K562 (cell line): Measurements from ENCODE around the gene PRDM16. TPM values are rescaled to one million over a fixed set of nuclear protein-coding genes. Genes with fewer than 3 reads are reported as not detected.

Experiments used
- ATAC-seq: fragments of 200-7000 bp; cut with Tn5 transposase; 3 replicates; pipeline ENCODE4 v1.9.1; 2020; ENCODE audit warnings: moderate library complexity
- BruUV-seq: library from RNA; stranded (reverse); fragments of 400-500 nt; replicated peaks from 2 replicates; lab custom pipeline; 2021; lab: Mats Ljungman, UMichigan
- CTCF ChIA-PET: fragments of 300-600 bp; formaldehyde crosslinking; extraction: SDS; loops from one replicate; lab custom pipeline; 2021; ENCODE audit warnings: low intra/inter-chr PET ratio; lab: Yijun Ruan, JAX
- POLR2A ChIA-PET: fragments of 300-600, 350-650 bp; sonication (Branson Sonifier 250); formaldehyde crosslinking; extraction: SDS; loops from one replicate; lab custom pipeline; 2021; ENCODE audit warnings: antibody characterized with exemption, inconsistent platforms; lab: Yijun Ruan, JAX
- DNase-seq, 4 experiments: peaks; one replicate each; pipeline versions ENCODE4 v3.0.0 to v3.0.0-alpha.2; 2011 to 2018; ENCODE audit warnings: low spot score in 3 of 4, mixed read lengths in 3 of 4; ENCODE audit errors: extremely low read depth in 1 of 4
- FAIRE-seq: peaks from 2 replicates; lab custom pipeline; 2011; peaks lifted over from hg19 to GRCh38; lab: Jason Lieb, UNC
- H2AFZ ChIP-seq: 2 replicates; pipeline ENCODE4 v1.6.0; 2011; ENCODE audit warnings: low read depth, low read length, control low read depth, inconsistent platforms
- H3K27ac ChIP-seq: fragments of 200-600 bp; 3 replicates; pipeline ENCODE4 v1.8.0; 2011; ENCODE audit warnings: low read depth, mild to moderate bottlenecking, control low read depth, inconsistent platforms, low read length, moderate library complexity, mixed read lengths; ENCODE audit errors: extremely low read depth
- H3K27me3 ChIP-seq, 2 experiments: fragments of 300-600 bp in 1 of 2; 2 replicates in 1 of 2; 3 replicates in 1 of 2; pipeline versions ENCODE4 v1.6.0 to v1.8.0; 2011; ENCODE audit warnings: inconsistent platforms in 2 of 2, low read length in 2 of 2, mild to moderate bottlenecking in 1 of 2, mixed read lengths in 1 of 2, moderate library complexity in 1 of 2; ENCODE audit not compliant: control insufficient read depth in 2 of 2, insufficient read depth in 2 of 2
- H3K36me3 ChIP-seq: fragments of 300-600 bp; 3 replicates; pipeline ENCODE4 v1.8.0; 2011; ENCODE audit warnings: mild to moderate bottlenecking, low read length, inconsistent platforms; ENCODE audit not compliant: control insufficient read depth, insufficient read depth
- H3K4me1 ChIP-seq, 2 experiments: fragments of 200-600 bp in 1 of 2; replicated peaks in 1 of 2; 2 replicates in 1 of 2; 3 replicates in 1 of 2; pipeline versions ENCODE4 v1.5.1 to v1.8.0; 2011; ENCODE audit warnings: inconsistent platforms in 2 of 2, low read length in 2 of 2, mild to moderate bottlenecking in 1 of 2, mixed read lengths in 1 of 2, moderate library complexity in 1 of 2; ENCODE audit not compliant: control insufficient read depth in 2 of 2, insufficient read depth in 2 of 2
- H3K4me2 ChIP-seq: 2 replicates; pipeline ENCODE4 v1.6.1; 2011; ENCODE audit warnings: low read length, control low read depth, inconsistent platforms, mixed read lengths; ENCODE audit not compliant: insufficient read depth
- H3K4me3 ChIP-seq: fragments of 200-600 bp; sonication (generic), shearing (Covaris generic); 2 replicates; pipeline ENCODE4 v1.5.1; 2016; ENCODE audit warnings: control low read depth, inconsistent platforms
- H3K79me2 ChIP-seq: fragments of 200-600 bp; 3 replicates; pipeline ENCODE4 v1.8.0; 2011; ENCODE audit warnings: low read length, inconsistent platforms; ENCODE audit not compliant: control insufficient read depth, insufficient read depth
- H3K9ac ChIP-seq, 2 experiments: 2 replicates each; pipeline versions ENCODE4 v1.6.0 to v1.6.1; 2011; ENCODE audit warnings: low read depth in 2 of 2, low read length in 2 of 2, control low read depth in 1 of 2, inconsistent platforms in 1 of 2, mild to moderate bottlenecking in 1 of 2, mixed read lengths in 1 of 2; ENCODE audit not compliant: insufficient read depth in 1 of 2
- H3K9me1 ChIP-seq: one replicate; pipeline ENCODE4 v1.6.0; 2011; ENCODE audit warnings: inconsistent platforms, mild to moderate bottlenecking, low read length, moderate library complexity; ENCODE audit not compliant: control insufficient read depth, insufficient read depth
- H3K9me3 ChIP-seq: replicated peaks from 2 replicates; pipeline ENCODE4 v1.5.1; 2011; ENCODE audit warnings: low read depth, low read length, inconsistent platforms; ENCODE audit not compliant: control insufficient read depth, insufficient read depth
- H4K20me1 ChIP-seq: replicated peaks from 2 replicates; pipeline ENCODE4 v1.6.1; 2011; ENCODE audit warnings: low read length, inconsistent platforms, mixed read lengths; ENCODE audit not compliant: control insufficient read depth, insufficient read depth
- CBFB ChIP-seq: sonication (generic); formaldehyde crosslinking; IDR thresholded peaks from 2 replicates; pipeline ENCODE4 v1.4.0; 2020; ENCODE audit warnings: mild to moderate bottlenecking, missing genetic modification reagents
- ZNF584 ChIP-seq: fragments of 200-800 bp; sonication (Bioruptor generic); IDR thresholded peaks from 2 replicates; pipeline ENCODE4 v1.6.1; 2016; ENCODE audit warnings: low read depth, mild to moderate bottlenecking, missing genetic modification characterization, missing compliant biosample characterization
- WGBS: fragments of 100-300 bp; shearing (Covaris generic); methylation state at CpG from one replicate; pipeline ENCODE4 v1.1.6; 2016; ENCODE audit warnings: low coverage, mixed read lengths; ENCODE audit not compliant: insufficient coverage; ENCODE audit errors: missing lambda C conversion rate; 5-methylcytosine and 5-hydroxymethylcytosine counted together
- in situ Hi-C: fragments of 300-500 bp; cut with MboI; formaldehyde crosslinking; loops from 4 replicates; pipeline ENCODE4 v1.15.0; 2018; ENCODE audit warnings: inconsistent platforms, mixed read lengths
- intact Hi-C: fragments of 100-400 bp; cut with micrococcal nuclease; formaldehyde crosslinking; loops from 2 replicates; pipeline ENCODE4 v1.14.2; 2022
- polyA plus RNA-seq, 8 experiments: library from polyadenylated mRNA; depleted of rRNA in 4 of 8; stranded (reverse) in 5 of 8; unstranded in 3 of 8; fragments of >200 nt; fragmentation: Nextera tagmentation in 2 of 8; fragmentation: Illumina TruSeq in 1 of 8; extraction: Ambion mirVana in 2 of 8; extraction: Trizol in 1 of 8; gene quantifications; 2 replicates each; pipeline versions ENCODE4 v1.2.1 to v1.2.3, GENCODE V29; 2011 to 2014; ENCODE audit warnings: inconsistent platforms in 1 of 8, missing spikeins in 1 of 8
- total RNA-seq, 7 experiments: library from RNA; depleted of rRNA in 6 of 7; stranded (reverse); fragments of >200 nt in 6 of 7; fragmentation: Illumina TruSeq in 2 of 7; extraction: Trizol in 2 of 7; gene quantifications; 2 replicates each; pipeline versions ENCODE4 v1.2.1 to v1.2.3, GENCODE V29; 2011 to 2021; ENCODE audit warnings: low replicate concordance in 1 of 7
- TF ChIP-seq, protein P1 (sequence below), 2 experiments: IDR thresholded peaks; 2 replicates each; pipeline ENCODE4 v1.6.1; 2012; ENCODE audit warnings: improper control_type of control experiment in 2 of 2, low read depth in 2 of 2, low read length in 2 of 2, borderline replicate concordance in 1 of 2

The PRDM16 gene
- total and polyA plus RNA-seq, 9 of the 15 experiments (the other 6 are each of a cell fraction or from before 2014, with no cell fraction given) = 0.10 to 0.27 TPM; not detected in 7

DNA sequence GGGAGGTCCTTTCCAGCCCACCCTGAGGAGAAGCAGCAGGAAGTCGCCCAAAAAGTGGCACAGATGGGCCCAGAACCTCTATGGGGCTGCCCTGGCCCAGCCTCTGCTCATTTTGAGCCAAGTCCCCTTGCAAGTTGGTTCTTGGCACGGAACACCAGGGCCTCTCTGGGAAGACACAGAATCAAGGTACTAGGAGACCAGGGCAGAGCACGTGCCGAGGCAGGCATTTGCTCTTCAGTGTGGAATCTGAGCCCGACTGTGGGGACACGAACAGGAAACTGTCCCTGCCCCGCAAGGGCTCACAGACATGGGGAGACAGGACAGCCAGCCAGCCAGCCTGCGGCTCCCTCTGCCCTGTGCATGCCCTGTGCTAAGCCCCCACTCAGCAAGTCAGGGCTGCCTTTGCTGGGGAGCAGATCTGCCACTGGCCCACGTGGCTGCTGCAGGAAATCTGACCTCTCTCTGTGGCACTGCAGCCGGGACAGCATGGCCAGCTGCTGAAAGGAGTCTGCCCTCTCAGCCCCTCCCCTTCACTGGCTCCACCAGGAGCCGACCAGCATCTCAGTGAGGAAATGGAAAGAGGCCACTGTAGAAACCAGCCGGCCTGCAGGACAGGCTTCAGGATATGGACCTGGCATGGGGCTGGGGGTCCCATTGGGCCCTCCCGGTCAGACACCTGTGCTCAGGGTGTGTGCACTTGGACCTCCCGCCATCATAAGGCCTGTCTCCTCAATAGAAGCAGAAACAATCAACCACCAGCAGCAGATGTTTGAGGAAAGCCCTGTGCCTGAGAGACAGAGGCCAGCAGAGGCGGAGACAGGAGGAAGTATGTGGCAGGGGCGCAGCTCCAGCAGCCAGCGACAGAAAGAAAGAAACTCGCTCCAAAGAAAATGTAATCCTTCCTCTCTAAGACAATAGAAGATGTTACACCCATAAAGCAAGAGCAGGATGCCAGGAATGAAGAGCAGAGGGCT is 389.2 kb downstream of the PRDM16 start:
- Histone ChIP-seq H2AFZ (no peak overlapping the region), H3K27me3 (peaks cover 46 to 76% of the 10 kb centered on the region in 2 experiments; a peak in 4 of 5 replicates), H3K9me3 (no peaks in the 10 kb centered on the region), H3K4me3 (no peak overlapping the region), H3K36me3 (no peaks in the 10 kb centered on the region), H3K9me1 (no peaks in the 10 kb centered on the region), H4K20me1 (peaks cover 51% of the 10 kb centered on the region), H3K4me2 (no peak overlapping the region), H3K4me1 (peaks cover 0 to 43% of the 10 kb centered on the region in 2 experiments; a peak in 3 of 5 replicates), H3K27ac (no peak overlapping the region), H3K9ac (peak overlapping the region in 1 of 2 experiments; percentile 26; a peak in 1 of 4 replicates), H3K79me2 (no peaks in the 10 kb centered on the region)
- no peak for TF ChIP-seq ZNF584
- TF ChIP-seq, protein P1, sequence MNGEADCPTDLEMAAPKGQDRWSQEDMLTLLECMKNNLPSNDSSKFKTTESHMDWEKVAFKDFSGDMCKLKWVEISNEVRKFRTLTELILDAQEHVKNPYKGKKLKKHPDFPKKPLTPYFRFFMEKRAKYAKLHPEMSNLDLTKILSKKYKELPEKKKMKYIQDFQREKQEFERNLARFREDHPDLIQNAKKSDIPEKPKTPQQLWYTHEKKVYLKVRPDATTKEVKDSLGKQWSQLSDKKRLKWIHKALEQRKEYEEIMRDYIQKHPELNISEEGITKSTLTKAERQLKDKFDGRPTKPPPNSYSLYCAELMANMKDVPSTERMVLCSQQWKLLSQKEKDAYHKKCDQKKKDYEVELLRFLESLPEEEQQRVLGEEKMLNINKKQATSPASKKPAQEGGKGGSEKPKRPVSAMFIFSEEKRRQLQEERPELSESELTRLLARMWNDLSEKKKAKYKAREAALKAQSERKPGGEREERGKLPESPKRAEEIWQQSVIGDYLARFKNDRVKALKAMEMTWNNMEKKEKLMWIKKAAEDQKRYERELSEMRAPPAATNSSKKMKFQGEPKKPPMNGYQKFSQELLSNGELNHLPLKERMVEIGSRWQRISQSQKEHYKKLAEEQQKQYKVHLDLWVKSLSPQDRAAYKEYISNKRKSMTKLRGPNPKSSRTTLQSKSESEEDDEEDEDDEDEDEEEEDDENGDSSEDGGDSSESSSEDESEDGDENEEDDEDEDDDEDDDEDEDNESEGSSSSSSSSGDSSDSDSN (IDR thresholded peaks at IDR 0.05; ENCODE audit: borderline replicate concordance in 1 of 2, low read depth in 2 of 2, low read length in 2 of 2) = peak; percentile 6 to 32; a peak in 1 of 4 replicates
- TF ChIP-seq CBFB (CRISPR knock-in tag) = no peak
- FAIRE-seq (no peak), ATAC-seq (no peak), DNase-seq (no peak)
- WGBS = 8% methylated on average over 18 of the region's 18 CpGs
- no TSS peak for BruUV-seq
- intact Hi-C loops = no loop called here
- in situ Hi-C loops = no loop called here
- ChIA-PET POLR2A (interaction anchor here (0.7 to 1.6 kb wide), 2 partner anchors 10 to 263 kb away, joined by 3 to 4 read pairs; no protein-coding TSS in a partner anchor), CTCF (interaction anchor here (1.1 kb wide), 1 partner anchor 26 kb away, joined by 4 read pairs; no protein-coding TSS in a partner anchor)
